ENCODE measurements around the gene RASGRF2. TPM values are rescaled to one million over a fixed set of nuclear protein-coding genes. Genes with fewer than 3 reads are reported as not detected.

RASGRF2 gene
- total RNA-seq, 1 donor from 2014 or later, result 0.92 TPM

GRCh38 chr5:81006947-81007636 is 46.9 kb downstream of the RASGRF2 start:
- peaks cover 1% of the 10 kb centered on the region for H3K36me3 Mint-ChIP-seq (ENCODE audit: low read depth)
- no peaks in the 10 kb centered on the region for H3K4me1 Mint-ChIP-seq (ENCODE audit: low read depth)
- H3K27me3 Mint-ChIP-seq (ENCODE audit: low read depth), result peaks cover 3% of the 10 kb centered on the region
- no peaks in the 10 kb centered on the region for H3K9me3 Mint-ChIP-seq (ENCODE audit: low read depth)
- no peak for DNase-seq (ENCODE audit: low spot score)
- no peak overlapping the region for H3K4me3 Mint-ChIP-seq (ENCODE audit: unreplicated experiment)
- TF ChIP-seq, protein P1, sequence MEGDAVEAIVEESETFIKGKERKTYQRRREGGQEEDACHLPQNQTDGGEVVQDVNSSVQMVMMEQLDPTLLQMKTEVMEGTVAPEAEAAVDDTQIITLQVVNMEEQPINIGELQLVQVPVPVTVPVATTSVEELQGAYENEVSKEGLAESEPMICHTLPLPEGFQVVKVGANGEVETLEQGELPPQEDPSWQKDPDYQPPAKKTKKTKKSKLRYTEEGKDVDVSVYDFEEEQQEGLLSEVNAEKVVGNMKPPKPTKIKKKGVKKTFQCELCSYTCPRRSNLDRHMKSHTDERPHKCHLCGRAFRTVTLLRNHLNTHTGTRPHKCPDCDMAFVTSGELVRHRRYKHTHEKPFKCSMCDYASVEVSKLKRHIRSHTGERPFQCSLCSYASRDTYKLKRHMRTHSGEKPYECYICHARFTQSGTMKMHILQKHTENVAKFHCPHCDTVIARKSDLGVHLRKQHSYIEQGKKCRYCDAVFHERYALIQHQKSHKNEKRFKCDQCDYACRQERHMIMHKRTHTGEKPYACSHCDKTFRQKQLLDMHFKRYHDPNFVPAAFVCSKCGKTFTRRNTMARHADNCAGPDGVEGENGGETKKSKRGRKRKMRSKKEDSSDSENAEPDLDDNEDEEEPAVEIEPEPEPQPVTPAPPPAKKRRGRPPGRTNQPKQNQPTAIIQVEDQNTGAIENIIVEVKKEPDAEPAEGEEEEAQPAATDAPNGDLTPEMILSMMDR (IDR thresholded peaks at IDR 0.05), result no peak
- no peak overlapping the region for H3K27ac Mint-ChIP-seq (ENCODE audit: unreplicated experiment)

- TF ChIP-seq, protein P1 (IDR thresholded peaks at IDR 0.05), result no peak
- Mint-ChIP-seq H3K9me3 (ENCODE audit: low read depth) (peaks cover under 1% of the 10 kb centered on the region), H3K27me3 (ENCODE audit: low read depth) (peaks cover 3% of the 10 kb centered on the region)
Measured at GRCh38 chr5:81007637-81008027, 47.5 kb downstream of the RASGRF2 start.

DNA sequence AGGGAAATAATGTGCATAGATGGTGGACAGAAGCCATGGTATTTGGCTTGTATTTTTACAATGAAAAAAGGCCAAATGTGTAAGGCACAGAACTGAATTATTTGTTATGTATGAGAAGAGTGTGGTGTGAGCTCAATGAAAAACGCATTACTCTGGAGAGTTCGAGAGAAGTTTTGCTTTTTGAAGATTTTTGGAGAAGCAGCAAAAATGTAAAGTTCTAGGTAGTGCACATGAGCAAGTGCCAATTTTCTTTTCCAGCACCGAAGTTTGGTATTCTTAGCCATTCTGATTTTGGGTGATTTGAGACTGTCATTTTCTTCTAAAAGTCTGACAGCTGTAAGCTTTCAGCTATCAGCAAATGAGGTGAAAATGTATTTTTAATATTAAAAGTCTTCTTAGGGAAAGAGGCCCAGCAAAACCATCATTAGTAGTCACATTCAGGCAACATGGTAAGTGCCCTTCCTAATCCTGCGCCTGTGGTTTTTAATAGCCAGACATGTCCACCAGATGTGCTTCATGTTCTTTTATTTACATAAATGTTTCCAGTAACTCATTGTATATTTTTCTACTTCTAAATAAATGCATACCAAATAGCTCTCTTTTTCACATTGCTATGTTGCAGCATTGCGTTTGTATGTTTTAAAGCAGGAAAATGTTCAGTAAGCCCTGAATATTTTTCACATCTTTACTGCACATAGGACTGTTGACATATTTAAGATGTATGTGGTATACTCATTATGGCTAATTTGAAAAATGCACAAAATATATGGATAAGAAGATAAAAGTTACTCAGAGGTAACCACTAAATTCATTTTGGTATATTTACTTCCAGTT is 50.4 kb downstream of the RASGRF2 start:
- Mint-ChIP-seq H3K27me3 (ENCODE audit: low read depth) (peaks cover 3% of the 10 kb centered on the region), H3K4me1 (ENCODE audit: low read depth) (no peaks in the 10 kb centered on the region), H3K36me3 (ENCODE audit: low read depth) (peaks cover 3% of the 10 kb centered on the region), H3K27ac (ENCODE audit: unreplicated experiment) (no peak overlapping the region), H3K9me3 (ENCODE audit: low read depth) (peaks cover 6% of the 10 kb centered on the region), H3K4me3 (ENCODE audit: unreplicated experiment) (no peak overlapping the region)
- TF ChIP-seq, protein P1 (IDR thresholded peaks at IDR 0.05), result no peak
- DNase-seq (ENCODE audit: low spot score), result no peak

More at GRCh38 chr5:81007637-81008027, 47.5 kb downstream of the RASGRF2 start:
- Mint-ChIP-seq H3K4me1 (ENCODE audit: low read depth) (no peaks in the 10 kb centered on the region), H3K4me3 (ENCODE audit: unreplicated experiment) (no peak overlapping the region), H3K36me3 (ENCODE audit: low read depth) (peaks cover 1% of the 10 kb centered on the region), H3K27ac (ENCODE audit: unreplicated experiment) (no peak overlapping the region)
- no peak for DNase-seq (ENCODE audit: low spot score)

DNA sequence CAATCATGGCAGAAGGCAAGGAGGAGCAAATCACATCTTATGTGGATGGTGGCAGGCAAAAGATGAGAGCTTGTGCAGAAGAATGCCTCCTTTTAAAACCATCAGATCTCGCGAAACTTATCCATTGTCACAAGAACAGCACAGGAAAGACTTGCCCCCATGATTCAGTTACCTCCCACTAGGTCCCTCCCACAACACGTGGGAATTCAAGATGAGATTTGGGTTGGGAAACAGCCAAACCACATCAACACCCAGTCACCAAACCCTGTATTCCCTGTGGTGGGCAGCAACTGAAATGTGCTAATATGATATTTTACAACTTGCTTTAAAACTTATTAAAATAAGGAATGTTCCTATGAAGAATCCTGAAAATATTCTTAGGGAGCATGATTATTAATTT is 54.2 kb downstream of the RASGRF2 start:
- Mint-ChIP-seq H3K27me3 (ENCODE audit: low read depth) (peaks cover 20% of the 10 kb centered on the region), H3K9me3 (ENCODE audit: low read depth) (peaks cover 6% of the 10 kb centered on the region), H3K27ac (ENCODE audit: unreplicated experiment) (no peak overlapping the region), H3K36me3 (ENCODE audit: low read depth) (peaks cover 2% of the 10 kb centered on the region), H3K4me1 (ENCODE audit: low read depth) (peaks cover 3% of the 10 kb centered on the region), H3K4me3 (ENCODE audit: unreplicated experiment) (no peak overlapping the region)
- TF ChIP-seq, protein P1 (IDR thresholded peaks at IDR 0.05), result no peak
- DNase-seq (ENCODE audit: low spot score), result no peak

DNA sequence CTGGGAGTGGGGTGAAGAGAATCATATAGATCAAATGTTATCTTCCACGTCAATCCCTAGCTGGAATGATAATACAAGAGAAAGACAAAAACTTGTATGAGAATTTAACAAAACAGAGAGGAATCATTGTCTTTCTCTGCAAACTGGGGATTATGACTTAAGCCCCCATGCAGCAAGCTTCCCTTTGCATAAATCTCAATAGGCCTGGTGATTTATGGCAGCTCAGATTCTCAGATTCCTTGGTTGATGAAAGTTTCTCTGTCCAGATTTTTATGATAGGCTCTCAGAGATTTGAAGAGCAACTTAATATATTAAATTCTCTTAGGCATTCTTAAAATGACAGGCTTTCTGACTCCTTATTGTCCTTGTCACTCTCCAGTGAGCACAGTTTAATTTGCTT is 56.0 kb downstream of the RASGRF2 start:
- DNase-seq (ENCODE audit: low spot score), result no peak
- Mint-ChIP-seq H3K4me3 (ENCODE audit: unreplicated experiment) (no peak overlapping the region), H3K27ac (ENCODE audit: unreplicated experiment) (no peak overlapping the region), H3K36me3 (ENCODE audit: low read depth) (peaks cover 2% of the 10 kb centered on the region), H3K4me1 (ENCODE audit: low read depth) (peaks cover 9% of the 10 kb centered on the region), H3K27me3 (ENCODE audit: low read depth) (peaks cover 31% of the 10 kb centered on the region), H3K9me3 (ENCODE audit: low read depth) (peaks cover 6% of the 10 kb centered on the region)
- TF ChIP-seq, protein P1 (IDR thresholded peaks at IDR 0.05), result no peak
